ENCODE data around the gene MRPL24. TPM values are rescaled to one million over a fixed set of nuclear protein-coding genes. Genes with fewer than 3 reads are reported as not detected.

MRPL24 gene
- total RNA-seq, 4 donors from 2014 or later, result 22.9 to 55.6 (median 35.9) TPM

- no peak for TF ChIP-seq POLR2A (IDR thresholded peaks at IDR 0.05)
- no peak for TF ChIP-seq CTCF (IDR thresholded peaks at IDR 0.05)
- intact Hi-C loops (cut with DNase I), result no loop called here
- no peaks in the 10 kb centered on the region for H3K27me3 ChIP-seq
- no peak overlapping the region for H3K27ac ChIP-seq
- H3K9me3 ChIP-seq, result no peaks in the 10 kb centered on the region
- DNase-seq, result no peak
- H3K36me3 ChIP-seq, result no peaks in the 10 kb centered on the region
- peaks cover 40 to 52% of the 10 kb centered on the region in 2 donors for H3K4me1 ChIP-seq
- no peak overlapping the region for H3K4me3 ChIP-seq (replicated peaks in 1 of 3)
- WGBS, 2 donors, result 60 to 74% methylated on average over 8 of the region's 8 CpGs
Observed at GRCh38 chr1:156707417-156708217, 33.3 kb downstream of the MRPL24 start.

- no peaks in the 10 kb centered on the region for H3K9me3 ChIP-seq
- no peaks in the 10 kb centered on the region for H3K36me3 ChIP-seq
- H3K27ac ChIP-seq, result peak overlapping the region in 2 of 3 donors; percentile 33 to 59
- intact Hi-C loops (cut with DNase I), result no loop called here
- peak; percentile 50 to 57 for DNase-seq
- 17 to 22% methylated on average over 26 to 27 of the region's 29 CpGs for WGBS, 2 donors
- peak overlapping the region in 1 of 3 donors; percentile 34 for H3K4me3 ChIP-seq (replicated peaks in 1 of 3)
- H3K27me3 ChIP-seq, result no peaks in the 10 kb centered on the region
- TF ChIP-seq CTCF (IDR thresholded peaks at IDR 0.05), result no peak
- no peak for TF ChIP-seq POLR2A (IDR thresholded peaks at IDR 0.05)
- H3K4me1 ChIP-seq, result peaks cover 40 to 52% of the 10 kb centered on the region in 2 donors
Observed at GRCh38 chr1:156706657-156707416, 34.1 kb downstream of the MRPL24 start.

- H3K36me3 ChIP-seq, result no peaks in the 10 kb centered on the region
- H3K9me3 ChIP-seq, result no peaks in the 10 kb centered on the region
- intact Hi-C loops (cut with DNase I), result no loop called here
- H3K27me3 ChIP-seq, result no peaks in the 10 kb centered on the region
- peak overlapping the region in 2 of 3 donors; percentile 28 to 34 for H3K4me3 ChIP-seq (replicated peaks in 1 of 3)
- 3% methylated on average over 19 to 27 of the region's 45 CpGs for WGBS, 2 donors
- peaks cover 40 to 52% of the 10 kb centered on the region in 2 donors for H3K4me1 ChIP-seq
- peak; percentile 57 to 64 for DNase-seq
- peak; percentile 63 to 84 (median 80) for TF ChIP-seq CTCF (IDR thresholded peaks at IDR 0.05)
- peak in 1 of 2 donors; percentile 13 for TF ChIP-seq POLR2A (IDR thresholded peaks at IDR 0.05)
- peak overlapping the region; percentile 6 to 59 (median 33) for H3K27ac ChIP-seq
Observed at GRCh38 chr1:156705918-156706656, 34.8 kb downstream of the MRPL24 start.

GRCh38 chr1:156705321-156705917 lies 35.5 kb downstream of the MRPL24 start, which contains the start of gene CRABP2:
TSS of gene CRABP2 (minus strand) at chr1:156705583. CDS start at chr1:156705446, 137 bp downstream.
- H3K4me3 ChIP-seq (replicated peaks in 1 of 3), result peak within 1 kb of the TSS in 2 of 3 donors; percentile 28 to 34
- no peaks in the 10 kb centered on the region for H3K36me3 ChIP-seq
- H3K27ac ChIP-seq, result peak within 1 kb of the TSS; percentile 6 to 59 (median 33)
- peak; percentile 40 to 44 for DNase-seq
- H3K9me3 ChIP-seq, result no peaks in the 10 kb centered on the region
- peaks cover 40 to 52% of the 10 kb centered on the region in 2 donors for H3K4me1 ChIP-seq
- TF ChIP-seq CTCF (IDR thresholded peaks at IDR 0.05) (no peak), POLR2A (IDR thresholded peaks at IDR 0.05) (peak in 1 of 2 donors; percentile 28)
- 3 to 6% methylated on average over 16 of the region's 42 CpGs for whole genome bisulfite sequencing, 2 donors
- H3K27me3 ChIP-seq, result no peaks in the 10 kb centered on the region
- intact Hi-C loops (cut with DNase I), result no loop called here
